ENCODE measurements around the gene TMEM232. TPM values are rescaled to one million over a fixed set of nuclear protein-coding genes. Genes with fewer than 3 reads are reported as not detected.

TMEM232 gene
- total and polyA plus RNA-seq, 9 of the 15 experiments (the other 6 are each of a cell fraction or from before 2014, with no cell fraction given) = 0.09 to 2.2 (median 0.41) TPM

DNA sequence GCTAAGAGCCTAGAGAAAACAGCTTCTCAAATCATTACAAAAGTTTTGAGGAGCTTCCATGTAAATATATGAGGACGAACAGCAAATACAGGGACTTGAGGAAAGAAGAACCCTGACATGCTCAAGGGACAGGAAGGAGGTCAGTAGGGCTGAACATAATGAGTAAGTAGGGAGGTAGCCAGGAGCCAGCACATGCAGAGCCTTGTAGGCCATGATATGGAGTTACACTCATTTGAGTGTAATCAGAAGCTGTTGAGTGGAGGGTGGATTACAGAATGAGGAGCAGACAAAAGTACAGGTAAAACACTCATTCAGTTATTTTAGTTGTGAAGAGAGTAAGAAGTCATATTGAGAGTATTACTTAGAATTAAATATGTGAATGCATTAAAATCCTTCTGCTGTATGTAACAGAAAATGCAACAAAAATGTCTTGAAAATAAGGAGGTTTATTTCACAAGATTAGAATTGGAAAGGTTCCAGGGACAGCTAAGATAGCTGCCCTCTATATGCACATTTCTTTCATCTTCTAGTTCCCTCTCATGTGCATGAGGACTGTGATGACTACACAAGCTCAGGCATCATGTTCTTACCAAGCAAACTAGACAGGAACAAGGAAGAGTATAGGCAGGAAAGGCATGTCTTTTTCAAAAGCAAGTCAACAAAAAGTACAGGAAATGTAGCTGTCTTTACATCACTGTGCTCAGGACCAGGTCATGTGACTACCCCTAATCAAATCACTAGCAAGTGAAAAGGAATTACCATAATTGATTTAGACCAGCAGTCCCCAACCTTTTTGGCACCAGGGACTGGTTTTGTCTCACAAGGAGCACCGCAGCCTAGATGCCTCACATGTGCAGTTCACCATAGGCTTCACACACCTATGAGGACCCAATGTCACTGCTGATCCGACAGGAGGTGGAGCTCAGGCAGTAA lies 87.2 kb downstream of the TMEM232 start:
- no peak for ATAC-seq
- no peak overlapping the region for H3K4me3 ChIP-seq
- no peak for FAIRE-seq
- no TSS peak for BruUV-seq (replicated peaks)
- no peak for DNase-seq (ENCODE audit: extremely low read depth in 1 of 4, low spot score in 3 of 4)
- no peak overlapping the region for H3K4me2 ChIP-seq (ENCODE audit: insufficient read depth, low read length)
- intact Hi-C loops (cut with micrococcal nuclease) = no loop called here
- in situ Hi-C loops (cut with MboI) = no loop called here
- TF ChIP-seq, protein P1, sequence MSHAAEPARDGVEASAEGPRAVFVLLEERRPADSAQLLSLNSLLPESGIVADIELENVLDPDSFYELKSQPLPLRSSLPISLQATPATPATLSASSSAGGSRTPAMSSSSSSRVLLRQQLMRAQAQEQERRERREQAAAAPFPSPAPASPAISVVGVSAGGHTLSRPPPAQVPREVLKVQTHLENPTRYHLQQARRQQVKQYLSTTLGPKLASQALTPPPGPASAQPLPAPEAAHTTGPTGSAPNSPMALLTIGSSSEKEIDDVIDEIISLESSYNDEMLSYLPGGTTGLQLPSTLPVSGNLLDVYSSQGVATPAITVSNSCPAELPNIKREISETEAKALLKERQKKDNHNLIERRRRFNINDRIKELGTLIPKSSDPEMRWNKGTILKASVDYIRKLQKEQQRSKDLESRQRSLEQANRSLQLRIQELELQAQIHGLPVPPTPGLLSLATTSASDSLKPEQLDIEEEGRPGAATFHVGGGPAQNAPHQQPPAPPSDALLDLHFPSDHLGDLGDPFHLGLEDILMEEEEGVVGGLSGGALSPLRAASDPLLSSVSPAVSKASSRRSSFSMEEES (CRISPR knock-in tag; IDR thresholded peaks at IDR 0.05) = peak; percentile 77
- no peak for TF ChIP-seq NELFE (IDR thresholded peaks at IDR 0.05; ENCODE audit: insufficient read depth, insufficient read length)
- ChIA-PET CTCF (ENCODE audit: low intra/inter-chr PET ratio) (no interaction called here), POLR2A (no interaction called here)
- H3K9me1 ChIP-seq (ENCODE audit: control insufficient read depth, insufficient read depth, low read length) = no peaks in the 10 kb centered on the region
- no peaks in the 10 kb centered on the region for H3K9me3 ChIP-seq (replicated peaks; ENCODE audit: control insufficient read depth, insufficient read depth, low read depth, low read length)
- H3K36me3 ChIP-seq (ENCODE audit: control insufficient read depth, insufficient read depth, low read length) = no peaks in the 10 kb centered on the region
- H3K27me3 ChIP-seq (ENCODE audit: control insufficient read depth in 2 of 2, insufficient read depth in 2 of 2, low read length in 2 of 2) = no peaks in the 10 kb centered on the region
- no peaks in the 10 kb centered on the region for H4K20me1 ChIP-seq (replicated peaks; ENCODE audit: control insufficient read depth, insufficient read depth, low read length)
- H3K27ac ChIP-seq (ENCODE audit: extremely low read depth, low read depth, low read length) = no peak overlapping the region
- H3K9ac ChIP-seq (ENCODE audit: insufficient read depth in 1 of 2, low read depth in 2 of 2, low read length in 2 of 2) = no peak overlapping the region
- 3% methylated on average over 3 of the region's 3 CpGs for WGBS (ENCODE audit: insufficient coverage, low coverage, missing lambda C conversion rate)
- H3K79me2 ChIP-seq (ENCODE audit: control insufficient read depth, insufficient read depth, low read length) = no peaks in the 10 kb centered on the region
- H2AFZ ChIP-seq (ENCODE audit: low read depth, low read length) = no peak overlapping the region
- no peaks in the 10 kb centered on the region for H3K4me1 ChIP-seq (replicated peaks in 1 of 2; ENCODE audit: control insufficient read depth in 2 of 2, insufficient read depth in 2 of 2, low read length in 2 of 2)

DNA sequence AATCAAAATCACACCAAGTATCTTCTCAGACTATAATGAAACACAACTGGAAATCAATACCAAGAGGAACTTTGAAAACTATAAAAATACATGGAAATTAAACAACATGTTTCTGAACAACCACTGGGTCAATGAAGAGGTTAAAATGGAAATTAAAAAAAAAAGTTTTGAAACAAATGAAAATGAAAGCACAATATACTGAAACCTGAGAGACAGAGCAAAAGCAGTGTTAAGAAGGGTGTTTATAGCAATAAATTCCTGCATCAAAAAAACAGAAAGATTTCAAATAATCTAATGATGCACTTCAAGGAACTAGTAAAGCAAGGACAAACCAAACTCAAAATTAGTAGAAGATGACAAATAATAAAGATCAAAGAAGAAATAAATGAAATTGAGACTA lies 92.0 kb downstream of the TMEM232 start:
- H3K9me1 ChIP-seq (ENCODE audit: control insufficient read depth, insufficient read depth, low read length) = no peaks in the 10 kb centered on the region

More for the DNA sequence above, 92.0 kb downstream of the TMEM232 start:
- no peak for ATAC-seq
- Histone ChIP-seq H3K4me3 (no peak overlapping the region), H3K4me1 (replicated peaks in 1 of 2; ENCODE audit: control insufficient read depth in 2 of 2, insufficient read depth in 2 of 2, low read length in 2 of 2) (no peaks in the 10 kb centered on the region), H3K27ac (ENCODE audit: extremely low read depth, low read depth, low read length) (no peak overlapping the region), H3K4me2 (ENCODE audit: insufficient read depth, low read length) (no peak overlapping the region), H3K9me3 (replicated peaks; ENCODE audit: control insufficient read depth, insufficient read depth, low read depth, low read length) (no peaks in the 10 kb centered on the region), H2AFZ (ENCODE audit: low read depth, low read length) (no peak overlapping the region), H3K36me3 (ENCODE audit: control insufficient read depth, insufficient read depth, low read length) (no peaks in the 10 kb centered on the region), H3K79me2 (ENCODE audit: control insufficient read depth, insufficient read depth, low read length) (no peaks in the 10 kb centered on the region), H4K20me1 (replicated peaks; ENCODE audit: control insufficient read depth, insufficient read depth, low read length) (no peaks in the 10 kb centered on the region), H3K27me3 (ENCODE audit: control insufficient read depth in 2 of 2, insufficient read depth in 2 of 2, low read length in 2 of 2) (no peaks in the 10 kb centered on the region), H3K9ac (ENCODE audit: insufficient read depth in 1 of 2, low read depth in 2 of 2, low read length in 2 of 2) (no peak overlapping the region)
- no peak for DNase-seq (ENCODE audit: extremely low read depth in 1 of 4, low spot score in 3 of 4)
- POLR2A ChIA-PET = no interaction called here
- in situ Hi-C loops (cut with MboI) (no loop called here), intact Hi-C loops (cut with micrococcal nuclease) (no loop called here)
- no TSS peak for BruUV-seq (replicated peaks)
- CTCF ChIA-PET (ENCODE audit: low intra/inter-chr PET ratio) = no interaction called here
- TF ChIP-seq, protein P2, sequence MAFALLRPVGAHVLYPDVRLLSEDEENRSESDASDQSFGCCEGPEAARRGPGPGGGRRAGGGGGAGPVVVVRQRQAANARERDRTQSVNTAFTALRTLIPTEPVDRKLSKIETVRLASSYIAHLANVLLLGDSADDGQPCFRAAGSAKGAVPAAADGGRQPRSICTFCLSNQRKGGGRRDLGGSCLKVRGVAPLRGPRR (CRISPR knock-in tag; IDR thresholded peaks at IDR 0.05) = no peak
- TF ChIP-seq CBX1 (IDR thresholded peaks at IDR 0.05; ENCODE audit: low read depth) (no peak), SIX5 (IDR thresholded peaks at IDR 0.05; ENCODE audit: borderline replicate concordance in 1 of 2, insufficient read depth in 1 of 2, low read depth in 1 of 2, low read length in 2 of 2) (no peak), FOXJ3 (CRISPR knock-in tag; IDR thresholded peaks at IDR 0.05) (no peak), RBM34 (IDR thresholded peaks at IDR 0.05; ENCODE audit: borderline replicate concordance, insufficient read depth, low read length) (no peak), CREM (IDR thresholded peaks at IDR 0.05; ENCODE audit: low read depth) (no peak), ZNF79 (CRISPR knock-in tag; IDR thresholded peaks at IDR 0.05; ENCODE audit: low read depth) (no peak)
- TF ChIP-seq, protein P3, sequence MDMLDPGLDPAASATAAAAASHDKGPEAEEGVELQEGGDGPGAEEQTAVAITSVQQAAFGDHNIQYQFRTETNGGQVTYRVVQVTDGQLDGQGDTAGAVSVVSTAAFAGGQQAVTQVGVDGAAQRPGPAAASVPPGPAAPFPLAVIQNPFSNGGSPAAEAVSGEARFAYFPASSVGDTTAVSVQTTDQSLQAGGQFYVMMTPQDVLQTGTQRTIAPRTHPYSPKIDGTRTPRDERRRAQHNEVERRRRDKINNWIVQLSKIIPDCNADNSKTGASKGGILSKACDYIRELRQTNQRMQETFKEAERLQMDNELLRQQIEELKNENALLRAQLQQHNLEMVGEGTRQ (CRISPR knock-in tag; IDR thresholded peaks at IDR 0.05) = no peak
- TF ChIP-seq, protein P4, sequence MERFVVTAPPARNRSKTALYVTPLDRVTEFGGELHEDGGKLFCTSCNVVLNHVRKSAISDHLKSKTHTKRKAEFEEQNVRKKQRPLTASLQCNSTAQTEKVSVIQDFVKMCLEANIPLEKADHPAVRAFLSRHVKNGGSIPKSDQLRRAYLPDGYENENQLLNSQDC (CRISPR knock-in tag; IDR thresholded peaks at IDR 0.05) = no peak
- FAIRE-seq = no peak
